Measurements from ENCODE around the gene SGTA. TPM values are rescaled to one million over a fixed set of nuclear protein-coding genes. Genes with fewer than 3 reads are reported as not detected.
A peak's percentile ranks its signal among the peaks of the same experiment; 100 is the strongest.

SGTA gene
- total RNA-seq, 1 donor from 2014 or later = 47.3 TPM

DNA sequence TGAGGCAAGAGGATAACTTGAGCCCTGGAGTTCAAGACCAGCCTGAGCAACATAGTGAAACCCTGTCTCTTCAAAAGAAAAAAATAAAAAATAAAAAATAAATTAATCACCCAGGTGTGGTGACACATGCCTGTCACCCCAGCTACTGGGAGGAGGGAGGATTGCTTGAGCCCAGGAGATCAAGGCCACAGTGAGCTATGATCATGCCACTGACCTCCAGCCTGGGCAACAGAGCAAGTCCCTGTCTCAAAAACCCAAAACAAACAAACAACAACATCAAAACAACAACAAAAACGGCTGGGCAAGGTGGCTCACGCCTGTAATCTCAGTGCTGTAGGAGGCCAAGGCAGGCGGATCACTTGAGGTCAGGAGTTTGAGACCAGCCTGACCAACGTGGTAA is 39.0 kb downstream of the SGTA start:
- H3K4me3 Mint-ChIP-seq = no peak overlapping the region
- intact Hi-C loops (cut with micrococcal nuclease) = no loop called here
- peaks cover 20% of the 10 kb centered on the region for H3K4me1 Mint-ChIP-seq
- ATAC-seq (ENCODE audit: low read depth) = no peak
- TF ChIP-seq CTCF (IDR thresholded peaks at IDR 0.05) = no peak
- H3K27me3 Mint-ChIP-seq = peaks cover 5% of the 10 kb centered on the region
- DNase-seq = no peak
- CTCF ChIA-PET = no interaction called here
- no peaks in the 10 kb centered on the region for H3K9me3 Mint-ChIP-seq
- no peak overlapping the region for H3K27ac Mint-ChIP-seq
- POLR2A ChIA-PET = interaction anchor here (0.6 kb wide), 2 partner anchors 83 to 802 kb away, joined by 3 to 20 read pairs; no protein-coding TSS in a partner anchor
- H3K36me3 Mint-ChIP-seq (ENCODE audit: low read depth) = no peaks in the 10 kb centered on the region

DNA sequence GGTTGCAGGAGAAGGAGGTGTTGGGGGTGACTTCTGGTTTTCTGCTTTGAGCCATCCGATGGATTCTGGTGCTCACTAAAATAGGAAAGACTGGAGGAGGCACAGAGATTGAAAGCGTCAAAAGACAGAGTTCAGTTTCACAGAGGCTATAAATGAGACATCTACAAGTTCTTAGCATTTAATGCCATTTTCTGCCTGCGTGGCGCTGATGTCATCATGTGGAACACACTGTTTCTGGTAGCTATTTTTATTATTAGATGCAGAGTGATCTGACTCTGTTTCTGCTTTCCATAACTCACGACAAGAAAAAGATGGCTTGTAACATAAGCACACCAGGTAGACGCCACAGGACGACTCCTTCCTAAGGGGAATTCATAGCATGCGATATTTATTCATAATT is 40.0 kb downstream of the SGTA start:
- H3K27ac Mint-ChIP-seq = no peak overlapping the region

DNA sequence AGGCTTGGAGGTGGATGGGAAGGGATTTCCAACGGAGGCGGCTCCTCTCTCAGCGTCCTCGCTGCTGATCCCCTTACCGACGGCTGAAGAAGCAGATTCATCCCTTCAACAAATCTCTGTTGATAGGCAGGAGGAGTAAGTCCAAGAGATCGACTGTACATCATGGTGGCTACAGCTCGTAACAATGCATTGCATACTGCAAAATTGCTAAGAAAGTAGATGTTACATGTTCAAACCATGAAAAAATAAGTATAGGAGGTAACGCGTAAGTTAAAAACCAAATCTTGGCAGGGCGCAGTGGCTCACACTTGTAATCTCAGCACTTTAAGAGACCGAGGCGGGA is 42.8 kb downstream of the SGTA start:
- CTCF ChIA-PET = interaction anchor here (1.2 kb wide), 1 partner anchor 35 kb away, joined by 3 read pairs; no protein-coding TSS in a partner anchor
- Mint-ChIP-seq H3K4me3 (peak overlapping the region; percentile 88), H3K36me3 (ENCODE audit: low read depth) (peaks cover 26% of the 10 kb centered on the region), H3K4me1 (peaks cover 23% of the 10 kb centered on the region), H3K27ac (no peak overlapping the region), H3K27me3 (peaks cover 3% of the 10 kb centered on the region), H3K9me3 (no peaks in the 10 kb centered on the region)
- intact Hi-C loops (cut with micrococcal nuclease) = loop anchor here (1.0 to 2.0 kb wide), 5 partner anchors 19 to 75 kb away; partner anchors contain the start of genes DIRAS1, GNG7 and SGTA
- ATAC-seq (ENCODE audit: low read depth) (no peak), DNase-seq (no peak)
- POLR2A ChIA-PET = interaction anchor here (1.0 to 1.4 kb wide), 3 partner anchors 37 to 62 kb away, joined by 3 to 7 read pairs (median 4); partner anchors contain the start of genes GNG7 and THOP1
- TF ChIP-seq CTCF (IDR thresholded peaks at IDR 0.05) = no peak

More for the DNA sequence above, 40.0 kb downstream of the SGTA start:
- H3K36me3 Mint-ChIP-seq (ENCODE audit: low read depth) = peaks cover 4% of the 10 kb centered on the region
- H3K9me3 Mint-ChIP-seq = no peaks in the 10 kb centered on the region
- peaks cover 5% of the 10 kb centered on the region for H3K27me3 Mint-ChIP-seq
- H3K4me3 Mint-ChIP-seq = no peak overlapping the region
- TF ChIP-seq CTCF (IDR thresholded peaks at IDR 0.05) = no peak
- no peak for ATAC-seq (ENCODE audit: low read depth)
- CTCF ChIA-PET = no interaction called here
- DNase-seq = no peak
- POLR2A ChIA-PET = interaction anchor here (0.7 kb wide), 1 partner anchor 45 kb away, joined by 3 read pairs; no protein-coding TSS in a partner anchor
- peaks cover 23% of the 10 kb centered on the region for H3K4me1 Mint-ChIP-seq
- intact Hi-C loops (cut with micrococcal nuclease) = no loop called here

DNA sequence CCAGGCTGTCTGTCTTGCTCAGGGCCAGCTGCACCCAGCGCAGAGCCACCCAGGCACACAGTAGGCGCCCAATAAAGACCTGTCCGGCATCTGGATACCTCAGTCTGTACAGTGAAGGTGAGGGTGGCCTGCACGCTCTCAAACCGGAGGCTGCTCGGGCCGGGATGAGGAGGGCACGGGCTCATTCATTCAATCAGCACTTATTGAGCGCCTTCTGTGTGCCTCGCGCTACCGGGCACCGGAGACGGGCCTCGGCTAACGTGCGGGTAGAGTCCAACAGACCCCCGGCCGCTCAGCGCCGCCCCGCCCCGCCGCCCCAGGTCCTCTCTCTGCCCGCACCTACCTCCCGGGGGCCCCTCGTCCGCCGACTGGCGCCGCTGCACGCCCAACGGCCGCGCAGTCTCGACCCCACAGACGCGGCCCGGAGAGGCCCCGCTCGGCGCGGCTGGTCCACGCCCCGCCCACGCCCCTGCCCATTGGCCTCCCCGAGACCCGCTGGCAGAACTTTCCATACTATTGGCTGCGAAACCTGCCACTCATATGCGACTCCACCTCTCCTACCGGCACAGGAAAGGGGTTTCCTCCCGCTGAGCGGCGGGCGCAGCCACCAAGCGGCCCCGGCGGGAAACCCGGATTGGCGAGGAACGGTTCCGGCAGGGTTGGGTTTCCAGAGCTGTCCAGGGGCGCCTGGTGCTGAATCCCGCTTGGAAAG is 43.3 kb downstream of the SGTA start, which contains the start of gene SLC39A3:
Gene SLC39A3, minus strand, starts transcription at position 416 of the 712 bp plus-strand sequence. CDS start 2,760 bp downstream, outside the sequence.
- H3K27me3 Mint-ChIP-seq = peaks cover 3% of the 10 kb centered on the region
- ATAC-seq (ENCODE audit: low read depth) = peak; percentile 100

More for the DNA sequence above, 43.3 kb downstream of the SGTA start, which contains the start of gene SLC39A3:
- no peak for TF ChIP-seq CTCF (IDR thresholded peaks at IDR 0.05)
- intact Hi-C loops (cut with micrococcal nuclease) = loop anchor here (1.0 to 2.0 kb wide), 5 partner anchors 19 to 75 kb away; partner anchors contain the start of genes DIRAS1, GNG7 and SGTA
- peak within 1 kb of the TSS; percentile 65 for H3K27ac Mint-ChIP-seq
- ChIA-PET POLR2A (interaction anchor here (0.8 to 1.5 kb wide), 9 partner anchors 14 to 103 kb away, joined by 3 to 11 read pairs (median 4); partner anchors contain the start of genes GNG7 and THOP1), CTCF (interaction anchor here (1.0 to 1.5 kb wide), 4 partner anchors 10 to 103 kb away, joined by 3 to 5 read pairs (median 4); no protein-coding TSS in a partner anchor)
- no peaks in the 10 kb centered on the region for H3K9me3 Mint-ChIP-seq
- peaks cover 31% of the 10 kb centered on the region for H3K36me3 Mint-ChIP-seq (ENCODE audit: low read depth)
- H3K4me1 Mint-ChIP-seq = peaks cover 28% of the 10 kb centered on the region
- DNase-seq = peak; percentile 94
- H3K4me3 Mint-ChIP-seq = peak within 1 kb of the TSS; percentile 88
